Iris pigment epithelial cell (primary cell): ENCODE results near the gene PCOLCE2.
"Not testable (repeated sequence)": the region's sequence is repeated elsewhere in the genome, so short reads cannot be mapped to it uniquely, and the experiment has no call there.

ENCODE experiments used
- DNase-seq: peaks from one replicate; pipeline ENCODE4 v3.0.0-alpha.2; 2011; ENCODE audit warnings: low read depth

The PCOLCE2 gene

GRCh38 chr3:142902356-142902755, 13.5 kb upstream of the PCOLCE2 start:
- no peak for DNase-seq

DNA sequence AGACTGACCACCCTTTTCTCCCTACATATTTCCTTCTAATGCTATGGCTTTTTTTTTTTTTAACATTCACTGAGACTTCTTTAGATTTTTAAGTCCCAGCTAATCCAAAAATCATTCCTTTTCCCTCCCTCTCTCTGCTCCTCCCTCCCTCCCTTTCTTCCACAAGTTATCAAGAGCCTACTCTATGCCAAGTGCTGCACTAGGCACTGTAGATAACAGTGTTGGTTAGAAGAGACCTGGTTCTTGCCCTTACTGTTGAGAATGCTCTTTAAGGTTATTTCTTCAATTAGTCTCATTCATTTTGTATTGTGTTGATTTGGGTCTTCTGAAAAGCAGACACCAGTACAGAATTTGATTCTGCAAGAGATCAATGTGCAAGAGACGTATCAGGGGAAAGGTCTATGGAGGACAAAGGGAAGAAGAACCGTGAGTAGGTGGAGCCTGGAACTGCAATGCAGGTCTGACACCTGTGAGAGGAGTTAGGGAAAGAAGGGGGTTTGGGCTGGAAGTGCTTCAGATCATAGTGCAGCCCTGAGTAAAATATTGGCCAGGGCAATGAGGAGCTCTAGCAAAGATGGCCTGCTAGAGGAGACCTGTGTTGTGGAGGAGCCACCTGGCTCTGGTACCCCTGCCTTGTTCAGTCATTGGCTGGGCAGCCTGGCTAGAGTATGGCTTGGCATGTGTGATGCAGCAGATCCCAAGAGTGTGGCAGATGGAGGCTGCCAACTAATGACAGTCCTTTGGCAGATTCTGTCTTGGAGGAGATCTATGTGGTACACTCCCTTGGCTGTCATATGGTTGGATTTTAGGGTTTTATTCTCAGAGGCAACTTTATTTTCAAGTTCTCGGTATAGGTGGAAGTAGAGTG, 9.7 kb upstream of the PCOLCE2 start:
- no peak for DNase-seq

GRCh38 chr3:142897807-142898206, 8.9 kb upstream of the PCOLCE2 start:
- no peak for DNase-seq

DNA sequence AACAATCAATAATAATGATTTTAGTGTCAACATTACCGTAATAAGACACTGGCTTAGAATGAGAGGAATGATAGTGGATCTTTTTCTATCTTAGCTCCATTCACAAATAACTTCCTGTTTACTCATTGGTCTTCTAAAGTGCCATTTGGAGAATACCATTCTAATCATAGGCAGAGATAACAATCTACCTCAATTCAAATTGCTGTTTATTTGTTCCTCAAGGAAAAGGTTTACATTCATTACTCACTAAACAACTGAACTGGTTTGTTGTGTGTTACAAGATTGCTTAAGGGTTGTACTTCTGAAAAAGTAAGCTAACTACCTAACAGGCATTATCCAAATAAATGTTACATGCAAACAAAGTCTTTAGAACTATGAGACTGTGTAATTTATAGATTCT, 8.1 kb upstream of the PCOLCE2 start:
- DNase-seq: no peak

GRCh38 chr3:142896201-142896755, 7.4 kb upstream of the PCOLCE2 start:
- peak; percentile 76 for DNase-seq

DNA sequence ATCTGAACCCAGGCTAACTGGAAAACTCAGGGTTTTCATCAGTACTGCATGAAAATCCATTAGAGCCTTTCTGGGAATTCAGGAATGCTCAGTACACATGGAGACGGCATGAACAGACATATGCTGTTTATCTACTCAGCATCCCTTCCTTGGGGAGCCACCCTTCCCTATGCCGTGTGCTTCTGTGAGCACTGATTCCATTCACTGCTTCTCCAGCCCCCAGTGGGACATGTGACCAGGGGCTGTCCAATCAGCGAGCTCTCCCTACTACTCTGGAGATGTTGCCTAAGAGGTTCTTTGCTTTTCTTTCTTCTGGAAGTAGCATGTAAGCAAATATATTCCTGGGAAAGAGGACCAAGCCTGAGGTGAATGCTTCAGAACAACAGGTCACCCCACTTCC, 5.6 kb upstream of the PCOLCE2 start:
- DNase-seq: no peak

DNA sequence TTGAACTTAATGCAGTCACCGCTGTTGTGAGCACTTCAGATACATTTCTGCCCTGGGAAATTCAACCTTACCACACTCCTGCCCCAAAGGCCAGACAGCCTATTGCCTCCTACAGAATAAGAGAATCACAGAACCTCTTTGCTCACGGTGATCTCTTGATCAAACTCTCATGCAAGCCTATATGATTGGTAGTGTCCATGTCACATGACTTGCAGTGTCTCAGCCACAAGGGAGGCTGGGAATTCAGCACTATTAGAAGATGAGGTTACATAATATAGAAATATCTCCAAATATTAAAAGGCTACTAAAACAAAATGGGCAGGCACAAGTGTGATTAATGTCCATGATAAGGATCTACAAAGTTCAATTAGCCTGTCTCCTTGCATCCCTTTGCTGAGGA, 3.8 kb upstream of the PCOLCE2 start:
- no peak for DNase-seq

GRCh38 chr3:142890592-142890991, 1.7 kb upstream of the PCOLCE2 start:
- no peak for DNase-seq

- DNase-seq: no peak
Observed at GRCh38 chr3:142889212-142890014, 530 bp upstream of the PCOLCE2 start.

- peak; percentile 27 for DNase-seq
Observed at GRCh38 chr3:142888099-142888480, 793 bp downstream of the PCOLCE2 start.

- DNase-seq: peak; percentile 73
Observed at GRCh38 chr3:142886940-142887339, 1.9 kb downstream of the PCOLCE2 start.

- DNase-seq: no peak
Observed at GRCh38 chr3:142886021-142886420, 2.9 kb downstream of the PCOLCE2 start.

DNA sequence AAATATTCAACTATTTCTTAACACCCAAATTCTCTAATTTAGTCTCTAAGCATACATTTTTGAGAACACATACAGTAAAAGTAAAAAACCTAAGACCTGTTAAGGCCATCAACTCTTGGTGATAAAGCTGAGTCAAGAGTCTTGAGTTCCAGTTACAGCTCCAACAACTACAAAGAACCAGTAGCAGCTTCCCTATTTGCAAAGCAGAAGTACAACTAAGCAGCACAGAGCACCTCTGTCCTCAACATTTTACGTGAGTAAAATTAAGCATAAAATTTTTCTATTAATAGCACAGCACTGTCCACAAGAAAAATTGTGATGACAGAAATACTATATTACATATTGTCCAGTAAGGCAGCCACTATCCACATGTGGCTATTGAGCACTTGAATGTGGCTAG, 4.4 kb downstream of the PCOLCE2 start:
- no peak for DNase-seq

- DNase-seq: not testable (repeated sequence)
Observed at GRCh38 chr3:142883534-142883933, 5.3 kb downstream of the PCOLCE2 start.

DNA sequence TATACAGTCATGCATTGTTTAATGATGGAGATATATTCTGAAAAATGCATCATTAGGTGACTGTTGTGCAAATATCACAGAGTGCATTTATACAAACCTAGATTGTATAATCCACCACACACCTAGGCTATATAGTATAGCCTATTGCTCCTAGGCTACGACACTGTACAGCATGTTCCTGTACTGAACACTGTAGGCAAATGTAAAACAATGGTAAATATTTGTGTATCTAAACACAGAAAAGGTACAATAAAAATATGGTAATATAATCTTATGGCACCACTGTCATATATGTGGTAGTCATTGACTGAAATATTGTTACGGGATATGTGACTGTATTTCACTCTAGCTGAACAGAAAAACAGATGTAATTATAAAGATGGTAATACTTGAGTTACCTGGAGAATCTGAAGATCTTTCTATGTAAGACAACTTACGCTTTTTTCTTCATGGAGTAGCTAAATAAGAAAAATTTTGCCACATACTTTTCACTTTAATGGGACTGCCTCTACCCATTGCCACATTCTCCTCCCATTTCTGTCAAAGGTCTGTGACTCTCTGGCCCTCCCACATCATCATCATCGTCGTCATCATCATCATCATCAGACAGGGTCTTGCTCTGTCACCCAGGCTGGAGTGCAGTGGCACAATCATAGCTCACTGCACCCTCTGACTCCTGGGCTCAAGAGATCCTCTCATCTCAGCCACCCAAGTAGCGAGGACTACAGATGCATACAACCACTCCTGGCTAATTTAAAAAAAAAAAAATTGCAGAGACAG, 7.2 kb downstream of the PCOLCE2 start:
- DNase-seq: no peak

DNA sequence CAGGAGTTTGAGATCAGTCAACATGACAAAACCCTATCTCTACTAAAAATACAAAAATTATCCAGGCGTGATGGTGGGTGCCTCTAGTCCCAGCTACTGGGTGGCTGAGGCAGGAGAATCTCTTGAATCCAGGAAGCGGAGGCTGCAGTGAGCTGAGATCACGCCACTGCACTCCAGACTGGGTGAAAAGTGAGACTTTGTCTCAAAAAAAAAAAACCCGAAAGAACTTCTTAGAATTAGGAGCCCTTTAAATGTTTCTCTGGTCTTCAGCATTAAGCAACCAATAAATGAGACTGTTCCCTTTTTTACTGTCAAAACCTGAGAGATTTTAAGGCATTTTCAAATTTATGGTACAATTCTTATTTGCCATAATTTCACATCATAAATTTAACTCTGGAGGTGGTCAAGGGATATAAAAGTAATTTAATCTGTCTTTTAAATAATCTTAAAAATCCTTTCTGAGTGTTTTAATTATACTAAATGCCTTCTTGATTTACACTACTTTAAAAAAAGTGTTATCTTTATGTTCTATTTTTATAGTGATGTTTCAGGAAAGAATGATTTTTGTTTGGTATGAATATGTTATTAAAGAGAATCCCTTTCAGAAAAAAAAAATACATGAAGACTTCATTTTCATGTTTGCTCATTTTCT, 10.1 kb downstream of the PCOLCE2 start:
- no peak for DNase-seq

GRCh38 chr3:142876417-142876816, 12.5 kb downstream of the PCOLCE2 start:
- DNase-seq: no peak

- no peak for DNase-seq
Observed at GRCh38 chr3:142875583-142876207, 13.2 kb downstream of the PCOLCE2 start.

DNA sequence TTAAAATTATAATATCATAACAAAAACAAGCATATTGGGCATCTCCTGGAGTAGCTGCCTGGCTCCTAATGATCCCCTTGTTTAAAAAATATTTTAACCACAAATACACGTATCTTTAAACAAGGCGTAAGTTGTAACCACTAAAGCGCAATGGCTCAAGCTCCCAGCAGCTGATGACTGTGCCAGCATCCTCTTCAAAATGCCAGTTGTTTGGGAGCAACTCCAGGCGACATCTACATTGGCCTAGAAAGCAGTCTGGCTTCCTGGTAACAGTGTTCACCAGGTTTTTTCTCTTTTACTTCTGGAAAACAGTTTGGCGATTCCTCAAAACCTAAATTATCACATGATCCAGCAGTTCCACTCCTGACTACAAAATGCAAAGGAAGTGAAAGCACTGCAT, 13.8 kb downstream of the PCOLCE2 start:
- DNase-seq: no peak

DNA sequence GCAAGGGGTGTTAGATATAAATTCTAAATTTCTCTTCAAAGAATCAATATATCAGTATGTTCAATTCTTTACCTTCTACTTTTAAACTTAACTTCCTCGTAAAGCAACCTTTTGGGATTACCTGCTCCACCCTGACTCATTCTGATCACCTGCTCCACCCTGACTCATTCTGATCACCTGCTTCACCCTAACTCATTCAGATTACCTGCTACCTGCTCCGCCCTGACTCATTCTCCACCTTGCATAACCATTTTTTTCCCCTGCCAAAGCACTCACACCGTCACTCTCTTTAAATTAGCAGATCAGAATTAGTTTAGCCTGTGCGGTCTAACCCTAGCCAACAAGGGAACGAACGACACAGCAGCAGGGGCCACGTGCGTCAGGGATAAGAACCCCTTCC, 20.5 kb downstream of the PCOLCE2 start:
- not testable (repeated sequence) for DNase-seq
